GM12801 (cell line): Measurements from ENCODE around the gene FCN3.

Experiments
- TF ChIP-seq, protein P1 (sequence below): IDR thresholded peaks from one replicate; pipeline ENCODE4 v1.5.1; 2011; ENCODE audit warnings: control low read depth; ENCODE audit not compliant: insufficient read length; ENCODE audit errors: extremely low read depth

FCN3 gene

DNA sequence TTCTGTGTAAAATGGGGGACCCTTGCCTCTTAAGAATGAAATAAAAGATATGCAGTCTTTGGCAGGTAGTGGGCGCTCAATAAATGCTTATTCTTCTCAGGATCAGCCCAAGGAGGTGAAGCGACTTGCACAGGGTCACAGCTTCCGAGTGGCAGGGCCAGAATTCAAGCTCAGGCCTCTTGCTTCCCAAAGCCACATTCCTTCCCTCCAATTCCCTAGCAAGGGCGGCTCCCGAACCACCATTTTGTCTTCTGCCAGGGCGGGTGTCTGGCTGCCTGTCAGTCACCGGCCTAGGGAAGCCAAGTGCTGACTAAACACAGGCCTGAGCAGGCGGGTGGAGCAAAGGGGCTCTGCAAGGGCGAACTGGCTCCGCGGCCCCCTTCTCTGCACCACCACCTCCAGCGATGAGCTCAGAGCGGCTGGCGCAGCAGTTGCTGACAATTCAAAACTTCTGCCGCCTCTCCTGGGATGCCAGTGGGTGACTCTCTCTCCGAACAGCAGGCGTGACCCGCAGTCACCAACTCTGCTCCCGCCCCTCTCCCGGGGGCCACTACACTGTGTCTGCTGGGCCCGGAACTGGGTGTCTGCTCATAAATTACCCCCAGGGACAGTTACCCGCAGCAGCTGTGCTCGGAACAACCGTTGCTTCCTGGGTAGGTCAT is 28.6 kb upstream of the FCN3 start:
- TF ChIP-seq, protein P1, sequence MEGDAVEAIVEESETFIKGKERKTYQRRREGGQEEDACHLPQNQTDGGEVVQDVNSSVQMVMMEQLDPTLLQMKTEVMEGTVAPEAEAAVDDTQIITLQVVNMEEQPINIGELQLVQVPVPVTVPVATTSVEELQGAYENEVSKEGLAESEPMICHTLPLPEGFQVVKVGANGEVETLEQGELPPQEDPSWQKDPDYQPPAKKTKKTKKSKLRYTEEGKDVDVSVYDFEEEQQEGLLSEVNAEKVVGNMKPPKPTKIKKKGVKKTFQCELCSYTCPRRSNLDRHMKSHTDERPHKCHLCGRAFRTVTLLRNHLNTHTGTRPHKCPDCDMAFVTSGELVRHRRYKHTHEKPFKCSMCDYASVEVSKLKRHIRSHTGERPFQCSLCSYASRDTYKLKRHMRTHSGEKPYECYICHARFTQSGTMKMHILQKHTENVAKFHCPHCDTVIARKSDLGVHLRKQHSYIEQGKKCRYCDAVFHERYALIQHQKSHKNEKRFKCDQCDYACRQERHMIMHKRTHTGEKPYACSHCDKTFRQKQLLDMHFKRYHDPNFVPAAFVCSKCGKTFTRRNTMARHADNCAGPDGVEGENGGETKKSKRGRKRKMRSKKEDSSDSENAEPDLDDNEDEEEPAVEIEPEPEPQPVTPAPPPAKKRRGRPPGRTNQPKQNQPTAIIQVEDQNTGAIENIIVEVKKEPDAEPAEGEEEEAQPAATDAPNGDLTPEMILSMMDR, result no peak

DNA sequence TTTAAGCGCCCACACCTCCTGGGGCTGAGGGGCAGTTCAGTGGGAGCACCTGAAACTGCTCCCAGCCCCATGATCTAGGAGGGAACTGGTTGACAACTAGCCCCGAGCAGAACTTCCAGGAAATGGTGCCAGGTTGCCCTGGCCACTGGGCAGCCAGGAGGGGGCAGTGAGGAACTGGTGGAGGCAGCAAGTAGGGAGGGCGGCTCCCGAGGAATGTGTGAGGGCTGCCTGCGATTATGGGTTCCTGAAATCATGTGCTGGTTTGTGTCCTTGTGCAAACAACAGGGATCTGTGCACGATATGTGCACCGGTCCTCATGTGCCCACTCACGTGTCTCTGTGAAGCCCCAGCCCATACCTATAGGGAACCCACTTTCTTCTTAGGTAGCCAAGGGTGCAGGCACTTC is 27.7 kb upstream of the FCN3 start:
- TF ChIP-seq, protein P1, result no peak

DNA sequence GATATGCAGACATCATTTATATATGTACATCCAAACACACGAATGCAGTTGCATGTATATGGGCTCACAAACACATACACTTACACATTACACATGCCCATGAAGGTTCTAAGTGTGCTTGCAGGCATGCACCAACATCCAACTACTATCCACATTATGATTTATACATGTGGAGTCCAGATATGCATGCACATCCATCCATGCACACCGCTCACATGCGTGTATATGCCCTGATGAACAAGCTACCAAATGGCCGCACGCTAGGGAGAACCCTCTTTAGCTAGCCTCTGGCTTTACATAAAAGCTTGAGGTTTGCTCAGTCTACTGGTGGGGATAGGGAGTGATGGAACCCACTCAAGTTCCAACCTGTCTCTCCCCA is 26.3 kb upstream of the FCN3 start:
- TF ChIP-seq, protein P1, result no peak

DNA sequence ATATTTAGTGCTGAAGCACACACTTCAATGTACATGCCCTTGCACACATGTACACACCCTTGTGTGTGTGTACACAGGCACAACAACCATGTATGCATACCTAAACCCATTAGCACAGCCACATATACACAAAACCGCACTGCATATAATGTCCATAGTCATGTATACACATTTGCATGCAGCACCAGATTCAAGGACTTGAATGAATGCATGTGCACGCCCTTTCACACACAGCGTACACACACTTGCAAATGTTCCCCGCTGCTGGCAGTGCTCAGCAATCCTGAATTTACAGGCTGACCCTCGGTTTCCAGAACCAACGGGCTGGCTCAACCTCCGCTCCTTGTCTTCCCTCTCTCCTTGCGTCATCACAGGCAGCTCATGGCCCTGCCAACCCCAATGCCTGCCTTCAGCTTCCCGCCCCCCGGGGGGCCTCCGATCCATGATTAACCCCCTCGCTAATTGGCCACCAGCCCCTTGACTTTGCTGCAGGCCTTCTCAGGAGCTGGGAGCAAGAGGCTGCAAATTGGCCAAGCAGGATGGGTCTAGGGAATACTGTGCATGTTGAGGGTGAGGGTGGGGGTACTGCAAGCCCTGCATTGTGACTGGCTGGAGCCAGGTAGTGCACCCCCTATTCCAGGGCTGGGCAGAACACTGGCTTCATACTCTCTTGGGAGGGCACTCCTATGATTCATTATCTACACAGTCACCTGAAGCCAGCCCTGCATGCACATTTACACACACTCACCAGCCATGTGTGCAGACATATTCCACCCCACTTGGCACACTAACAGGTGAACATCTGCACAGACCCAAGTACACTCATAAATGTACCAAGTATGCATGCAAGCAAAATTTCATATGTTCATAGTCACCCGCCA is 25.7 kb upstream of the FCN3 start:
- TF ChIP-seq, protein P1, result no peak

DNA sequence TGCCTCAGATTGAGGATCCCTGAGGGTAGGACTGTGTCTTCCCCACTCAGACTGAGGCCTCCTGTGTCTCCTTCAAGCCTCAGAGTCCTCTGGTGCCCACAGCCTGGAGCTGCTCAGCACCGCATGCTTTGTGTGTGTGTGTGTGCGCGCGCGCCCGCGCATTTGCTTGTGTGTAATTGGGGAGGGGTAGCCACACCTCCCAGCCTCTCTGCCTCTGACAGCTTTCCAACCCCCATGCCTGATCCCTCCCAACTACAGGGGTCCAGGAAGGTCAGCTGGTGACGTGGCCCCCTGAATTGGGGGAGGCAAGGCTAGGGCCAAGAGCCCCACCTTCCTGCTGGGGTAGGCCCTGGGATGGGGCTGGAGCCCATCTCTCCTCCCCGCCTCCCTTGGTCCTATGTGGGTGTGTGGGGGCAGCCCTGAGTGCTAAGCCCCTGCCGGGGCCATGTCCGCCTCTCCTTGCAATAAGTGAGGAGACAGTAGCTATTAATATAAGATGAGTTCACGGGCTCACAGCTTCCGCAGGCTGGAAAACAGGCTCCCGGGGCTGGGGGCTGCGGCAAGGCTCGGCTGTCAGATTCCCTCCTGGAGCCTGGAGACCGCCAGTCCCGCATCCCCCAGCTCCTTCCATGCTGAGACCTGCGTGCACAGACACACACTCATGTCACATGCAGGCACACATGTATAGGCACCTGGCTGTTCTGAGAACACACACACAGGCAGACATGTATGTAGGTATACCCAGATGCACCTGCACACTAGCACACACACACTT is 24.8 kb upstream of the FCN3 start:
- TF ChIP-seq, protein P1, result no peak

DNA sequence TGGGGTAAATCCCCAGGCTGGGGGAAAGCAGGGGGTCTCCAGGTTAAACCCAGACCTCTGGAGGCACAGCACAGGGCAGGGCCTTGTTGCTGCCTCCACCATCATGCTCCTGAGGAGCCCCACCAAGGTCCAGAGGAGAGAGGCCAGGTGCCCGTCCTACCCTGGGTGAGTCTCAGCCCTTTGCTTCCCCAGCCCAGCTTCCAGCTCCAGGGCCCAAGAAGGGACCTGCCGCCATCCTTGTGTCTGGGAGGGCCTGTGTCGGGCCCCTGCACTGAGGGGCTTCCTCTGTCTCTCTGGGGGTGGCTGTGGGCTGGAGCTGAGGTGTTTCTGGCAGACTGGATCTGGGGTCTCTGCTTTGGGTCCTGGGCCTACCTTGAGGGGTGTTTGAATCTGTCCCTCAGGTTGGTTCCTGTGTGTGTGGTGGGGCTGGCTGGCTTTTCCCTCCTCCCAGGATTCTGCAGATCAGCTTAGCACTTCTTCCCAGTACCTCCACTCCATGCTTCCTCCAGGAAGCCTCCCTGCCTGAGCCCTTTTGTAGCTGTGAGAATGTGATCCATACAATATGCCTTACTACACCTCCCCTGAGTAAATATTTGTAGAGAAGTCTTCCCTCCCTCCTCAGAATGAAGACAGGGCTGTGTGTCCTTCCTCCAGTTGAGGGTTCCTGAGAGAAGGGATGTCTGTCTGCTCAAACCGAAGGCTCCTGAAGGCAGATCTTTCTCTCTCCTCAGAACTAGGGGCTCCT is 24.0 kb upstream of the FCN3 start:
- TF ChIP-seq, protein P1, result no peak
